H9 (cell line): ENCODE results near the gene TCERG1L. TPM values are rescaled to one million over a fixed set of nuclear protein-coding genes. Genes with fewer than 3 reads are reported as not detected.

Experiments
- DNase-seq: peaks from one replicate; pipeline ENCODE4 v3.0.0-alpha.2; 2017
- H2AFZ ChIP-seq: one replicate; pipeline ENCODE4 v1.6.1; 2013; ENCODE audit warnings: mild to moderate bottlenecking, low read length, control low read depth, moderate library complexity
- H2AK5ac ChIP-seq: 2 replicates; pipeline ENCODE4 v1.6.1; 2013; ENCODE audit warnings: low read length, control low read depth, mixed read lengths; ENCODE audit not compliant: insufficient read length
- H2BK120ac ChIP-seq: one replicate; pipeline ENCODE4 v1.6.1; 2013; ENCODE audit warnings: low read depth, mild to moderate bottlenecking, low read length, control low read depth, inconsistent platforms; ENCODE audit not compliant: poor library complexity, severe bottlenecking
- H2BK12ac ChIP-seq: 2 replicates; pipeline ENCODE4 v1.6.1; 2013; ENCODE audit warnings: low read length, control low read depth, mixed read lengths, low read depth; ENCODE audit not compliant: insufficient read length
- H2BK15ac ChIP-seq: 2 replicates; pipeline ENCODE4 v1.6.1; 2013; ENCODE audit warnings: low read depth, low read length, control low read depth
- H2BK20ac ChIP-seq: one replicate; pipeline ENCODE4 v1.6.1; 2013; ENCODE audit warnings: low read depth, mild to moderate bottlenecking, low read length, control low read depth, inconsistent platforms; ENCODE audit not compliant: poor library complexity, severe bottlenecking
- H2BK5ac ChIP-seq: 2 replicates; pipeline ENCODE4 v1.6.1; 2013; ENCODE audit warnings: low read length, control low read depth, mixed read lengths; ENCODE audit not compliant: insufficient read length
- H3K14ac ChIP-seq: 2 replicates; pipeline ENCODE4 v1.6.1; 2013; ENCODE audit warnings: low read length, control low read depth; ENCODE audit not compliant: insufficient read depth
- H3K18ac ChIP-seq: 2 replicates; pipeline ENCODE4 v1.6.1; 2013; ENCODE audit warnings: low read depth, mild to moderate bottlenecking, mixed read lengths, low read length, control low read depth; ENCODE audit not compliant: insufficient read length
- H3K23ac ChIP-seq: 2 replicates; pipeline ENCODE4 v1.6.1; 2013; ENCODE audit warnings: low read length, control low read depth, mixed read lengths, low read depth; ENCODE audit not compliant: insufficient read length
- H3K23me2 ChIP-seq: 2 replicates; pipeline ENCODE4 v1.6.1; 2013; ENCODE audit warnings: low read depth, mild to moderate bottlenecking, mixed read lengths, low read length, control low read depth; ENCODE audit not compliant: insufficient read length, poor library complexity, severe bottlenecking
- H3K27ac ChIP-seq: 2 replicates; pipeline ENCODE4 v1.5.1; 2013; ENCODE audit warnings: low read length, control low read depth, mixed read lengths, low read depth; ENCODE audit not compliant: insufficient read length
- H3K27me3 ChIP-seq: 2 replicates; pipeline ENCODE4 v1.6.1; 2013; ENCODE audit warnings: low read length, control low read depth, inconsistent platforms; ENCODE audit not compliant: insufficient read depth
- H3K4ac ChIP-seq: 2 replicates; pipeline ENCODE4 v1.6.1; 2013; ENCODE audit warnings: low read depth, mild to moderate bottlenecking, control low read depth, inconsistent platforms, low read length, moderate library complexity
- H3K4me1 ChIP-seq: 2 replicates; pipeline ENCODE4 v1.6.1; 2013; ENCODE audit warnings: low read length, control low read depth, inconsistent platforms; ENCODE audit not compliant: insufficient read depth
- H3K4me2 ChIP-seq: 2 replicates; pipeline ENCODE4 v1.6.1; 2013; ENCODE audit warnings: low read length, control low read depth, mixed read lengths; ENCODE audit not compliant: insufficient read length, insufficient read depth
- H3K56ac ChIP-seq: 2 replicates; pipeline ENCODE4 v1.6.1; 2013; ENCODE audit warnings: low read depth, mild to moderate bottlenecking, mixed read lengths, low read length, control low read depth; ENCODE audit not compliant: insufficient read length
- H3K79me1 ChIP-seq: 2 replicates; pipeline ENCODE4 v1.6.1; 2013; ENCODE audit warnings: low read depth, mild to moderate bottlenecking, moderate library complexity, low read length, control low read depth, inconsistent platforms; ENCODE audit not compliant: insufficient read depth, poor library complexity, severe bottlenecking
- H3K79me2 ChIP-seq: 2 replicates; pipeline ENCODE4 v1.6.1; 2013; ENCODE audit warnings: low read length, control low read depth, inconsistent platforms; ENCODE audit not compliant: insufficient read depth
- H3K9ac ChIP-seq: 2 replicates; pipeline ENCODE4 v1.6.1; 2013; ENCODE audit warnings: low read length, control low read depth, mixed read lengths; ENCODE audit not compliant: insufficient read length; ENCODE audit errors: extremely low read depth
- H3K9me3 ChIP-seq: one replicate; pipeline ENCODE4 v1.6.1; 2013; ENCODE audit warnings: low read depth, low read length, inconsistent platforms; ENCODE audit not compliant: control insufficient read depth
- H3T11ph ChIP-seq: one replicate; pipeline ENCODE4 v1.6.1; 2013; ENCODE audit warnings: mild to moderate bottlenecking, low read length, control low read depth, inconsistent platforms
- H4K20me1 ChIP-seq: one replicate; pipeline ENCODE4 v1.6.1; 2013; ENCODE audit not compliant: control insufficient read depth, insufficient read length, insufficient read depth
- H4K5ac ChIP-seq: 2 replicates; pipeline ENCODE4 v1.6.1; 2013; ENCODE audit warnings: low read depth, mild to moderate bottlenecking, mixed read lengths, low read length, control low read depth; ENCODE audit not compliant: insufficient read length
- H4K8ac ChIP-seq: replicated peaks from 2 replicates; pipeline ENCODE4 v1.6.1; 2013; ENCODE audit warnings: low read length, control low read depth, mixed read lengths, low read depth; ENCODE audit not compliant: insufficient read length
- H4K91ac ChIP-seq: 2 replicates; pipeline ENCODE4 v1.6.1; 2013; ENCODE audit warnings: low read depth, mild to moderate bottlenecking, moderate library complexity, mixed read lengths, low read length, control low read depth; ENCODE audit not compliant: insufficient read length
- H3K27ac Mint-ChIP-seq, 3 experiments: 2 replicates in 2 of 3; 3 replicates in 1 of 3; pipeline ENCODE4 v1.8.0; 2020 to 2021; ENCODE audit warnings: mixed read lengths in 3 of 3, mild to moderate bottlenecking in 1 of 3, moderate library complexity in 1 of 3
- H3K27me3 Mint-ChIP-seq: 2 replicates; pipeline ENCODE4 v1.8.0; 2021; ENCODE audit warnings: low read depth, mild to moderate bottlenecking, moderate library complexity, mixed read lengths
- H3K36me3 Mint-ChIP-seq, 3 experiments: 2 replicates in 2 of 3; 3 replicates in 1 of 3; pipeline ENCODE4 v1.8.0; 2020 to 2021; ENCODE audit warnings: low read depth in 3 of 3, mixed read lengths in 3 of 3; ENCODE audit not compliant: insufficient read depth in 1 of 3
- H3K4me1 Mint-ChIP-seq, 2 experiments: 2 replicates each; pipeline ENCODE4 v1.8.0; 2020; ENCODE audit warnings: mixed read lengths in 2 of 2
- H3K4me3 Mint-ChIP-seq, 2 experiments: 2 replicates in 1 of 2; 3 replicates in 1 of 2; pipeline ENCODE4 v1.8.0; 2020 to 2021; ENCODE audit warnings: mild to moderate bottlenecking in 2 of 2, mixed read lengths in 2 of 2, moderate library complexity in 1 of 2
- H3K9me3 Mint-ChIP-seq, 2 experiments: 2 replicates in 1 of 2; 3 replicates in 1 of 2; pipeline ENCODE4 v1.8.0; 2020; ENCODE audit warnings: mild to moderate bottlenecking in 2 of 2, mixed read lengths in 2 of 2, moderate library complexity in 1 of 2
- WGBS: extraction: QIAGEN DNeasy Blood & Tissue Kit; methylation state at CpG from one replicate; pipeline ENCODE4 v1.1.7; 2013; ENCODE audit warnings: missing lambda C conversion rate, low lambda C conversion rate, mixed read lengths; ENCODE audit not compliant: insufficient read length; ENCODE audit errors: extremely low coverage; 5-methylcytosine and 5-hydroxymethylcytosine counted together
- total RNA-seq: library from RNA; stranded (reverse); gene quantifications from 2 replicates; pipeline ENCODE4 v1.2.1, GENCODE V29; 2021
- TF ChIP-seq, protein P1 (sequence below): fragments of 200-600 bp; sonication (generic); conservative IDR thresholded peaks from 3 replicates; pipeline ENCODE4 v1.8.0; 2021; ENCODE audit warnings: antibody characterized with exemption, mild to moderate bottlenecking

The TCERG1L gene
- total RNA-seq, 1 experiment from 2014 or later = 3.3 TPM

DNA sequence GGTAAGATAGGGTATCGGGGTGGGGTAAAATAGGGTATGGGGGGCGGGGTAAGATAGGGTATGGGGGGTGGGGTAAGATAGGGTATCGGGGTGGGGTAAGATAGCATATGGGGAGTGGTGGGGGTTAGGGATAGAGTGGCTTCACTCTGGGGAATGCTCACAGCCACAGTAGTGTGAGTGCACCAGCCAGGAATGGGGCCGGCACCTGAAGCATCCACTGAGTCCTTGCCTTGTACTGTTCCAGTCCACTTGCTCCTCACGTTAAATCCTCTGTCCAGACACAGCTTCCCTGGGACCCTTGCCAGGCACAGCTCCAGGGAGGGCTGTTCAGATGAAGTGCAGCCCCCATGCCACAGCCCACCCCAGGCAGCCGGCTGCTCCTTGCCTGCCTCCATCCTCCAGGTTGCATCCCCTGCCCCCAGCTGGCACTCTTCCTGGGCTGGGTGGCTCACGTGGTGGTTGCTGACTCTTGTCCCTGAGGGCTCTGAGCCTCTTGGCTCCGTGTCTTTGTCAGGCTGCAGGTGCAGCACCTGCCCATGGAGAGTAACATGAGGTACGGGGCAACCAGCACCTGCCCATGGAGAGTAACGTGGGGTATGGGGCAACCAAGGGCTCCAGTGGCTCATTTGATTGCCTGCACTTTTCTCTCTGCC, 268.4 kb downstream of the TCERG1L start:
- Histone ChIP-seq H3K18ac (no peak overlapping the region), H3K4ac (no peak overlapping the region), H4K91ac (no peak overlapping the region), H3K9me3 (peaks cover 14% of the 10 kb centered on the region), H3T11ph (no peak overlapping the region), H2AK5ac (no peak overlapping the region), H3K23me2 (no peaks in the 10 kb centered on the region), H4K5ac (no peak overlapping the region), H3K79me1 (no peaks in the 10 kb centered on the region), H3K56ac (no peak overlapping the region), H4K20me1 (no peaks in the 10 kb centered on the region), H2BK12ac (no peak overlapping the region), H4K8ac (no peak overlapping the region), H3K27ac (no peak overlapping the region), H3K79me2 (no peaks in the 10 kb centered on the region), H3K27me3 (no peaks in the 10 kb centered on the region), H2BK20ac (no peak overlapping the region), H3K4me2 (no peak overlapping the region), H2BK5ac (no peak overlapping the region), H2BK15ac (no peak overlapping the region), H3K23ac (no peak overlapping the region), H2BK120ac (no peak overlapping the region), H3K9ac (no peak overlapping the region), H2AFZ (no peak overlapping the region), H3K4me1 (peaks cover 7% of the 10 kb centered on the region), H3K14ac (no peak overlapping the region)
- TF ChIP-seq, protein P1, sequence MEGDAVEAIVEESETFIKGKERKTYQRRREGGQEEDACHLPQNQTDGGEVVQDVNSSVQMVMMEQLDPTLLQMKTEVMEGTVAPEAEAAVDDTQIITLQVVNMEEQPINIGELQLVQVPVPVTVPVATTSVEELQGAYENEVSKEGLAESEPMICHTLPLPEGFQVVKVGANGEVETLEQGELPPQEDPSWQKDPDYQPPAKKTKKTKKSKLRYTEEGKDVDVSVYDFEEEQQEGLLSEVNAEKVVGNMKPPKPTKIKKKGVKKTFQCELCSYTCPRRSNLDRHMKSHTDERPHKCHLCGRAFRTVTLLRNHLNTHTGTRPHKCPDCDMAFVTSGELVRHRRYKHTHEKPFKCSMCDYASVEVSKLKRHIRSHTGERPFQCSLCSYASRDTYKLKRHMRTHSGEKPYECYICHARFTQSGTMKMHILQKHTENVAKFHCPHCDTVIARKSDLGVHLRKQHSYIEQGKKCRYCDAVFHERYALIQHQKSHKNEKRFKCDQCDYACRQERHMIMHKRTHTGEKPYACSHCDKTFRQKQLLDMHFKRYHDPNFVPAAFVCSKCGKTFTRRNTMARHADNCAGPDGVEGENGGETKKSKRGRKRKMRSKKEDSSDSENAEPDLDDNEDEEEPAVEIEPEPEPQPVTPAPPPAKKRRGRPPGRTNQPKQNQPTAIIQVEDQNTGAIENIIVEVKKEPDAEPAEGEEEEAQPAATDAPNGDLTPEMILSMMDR = no peak
- H3K36me3 Mint-ChIP-seq = peaks cover 12 to 29% (median 27%) of the 10 kb centered on the region in 3 experiments
- H3K9me3 Mint-ChIP-seq = peaks cover 33 to 50% of the 10 kb centered on the region in 2 experiments
- peaks cover 12% of the 10 kb centered on the region for H3K27me3 Mint-ChIP-seq
- H3K27ac Mint-ChIP-seq = no peak overlapping the region
- WGBS = no CpG with 5 or more reads among the region's 10 CpGs
- no peak for DNase-seq
- H3K4me1 Mint-ChIP-seq = peaks cover 13 to 18% of the 10 kb centered on the region in 2 experiments
- H3K4me3 Mint-ChIP-seq = no peak overlapping the region
